Measurements from ENCODE around the gene CAMK1D. TPM values are rescaled to one million over a fixed set of nuclear protein-coding genes. Genes with fewer than 3 reads are reported as not detected.

The CAMK1D gene
- total and polyA plus RNA-seq, 2 of the 8 experiments (the other 6 are each of a cell fraction or from before 2014, with no cell fraction given) = 3.5 to 10.6 TPM

- Histone ChIP-seq H3K4ac (replicated peaks; ENCODE audit: insufficient read length, low read depth, low read length) (no peak overlapping the region), H2BK120ac (replicated peaks; ENCODE audit: low read depth, low read length) (no peak overlapping the region), H2BK20ac (ENCODE audit: low read length) (peak overlapping the region; percentile 75; the same call in 1 of the 2 replicates), H3K18ac (ENCODE audit: extremely low read depth, low read length) (peak overlapping the region; percentile 84), H3K4me2 (ENCODE audit: insufficient read depth in 1 of 2, low read depth in 2 of 2, low read length in 2 of 2) (peak overlapping the region; percentile 97 to 100), H3K4me3 (ENCODE audit: extremely low read depth in 1 of 4, insufficient read depth in 2 of 4, low read depth in 3 of 4, low read length in 4 of 4) (peak overlapping the region; percentile 56 to 96 (median 86)), H3K79me2 (ENCODE audit: control insufficient read depth in 1 of 2, insufficient read depth in 2 of 2, low read length in 2 of 2) (peaks cover 0 to 10% of the 10 kb centered on the region in 2 experiments; a peak in 2 of 4 replicates), H3K79me1 (ENCODE audit: low read depth, low read length) (no peaks in the 10 kb centered on the region), H3K23me2 (ENCODE audit: low read depth, low read length) (peaks cover 11% of the 10 kb centered on the region), H3K27ac (ENCODE audit: low read depth, low read length) (no peak overlapping the region), H2AFZ (ENCODE audit: low read length) (peak overlapping the region; percentile 77), H2BK12ac (ENCODE audit: low read depth, low read length) (peak overlapping the region; percentile 45; the same call in 1 of the 2 replicates), H4K5ac (ENCODE audit: insufficient read length, low read depth, low read length) (no peak overlapping the region), H2AK5ac (ENCODE audit: low read depth, low read length) (no peak overlapping the region), H3K9me3 (ENCODE audit: insufficient read depth in 2 of 2, low read depth in 1 of 2, low read length in 1 of 2) (no peaks in the 10 kb centered on the region), H3K36me3 (ENCODE audit: control insufficient read depth in 2 of 4, insufficient read depth in 4 of 4, low read length in 3 of 4) (no peaks in the 10 kb centered on the region), H3K23ac (ENCODE audit: insufficient read length) (no peak overlapping the region), H4K91ac (replicated peaks; ENCODE audit: insufficient read length, low read length) (peak overlapping the region; percentile 95), H3K9ac (replicated peaks in 1 of 4; ENCODE audit: extremely low read depth in 1 of 4, low read depth in 3 of 4, low read length in 3 of 4) (peak overlapping the region in 3 of 4 experiments; percentile 35 to 49 (median 48); a peak in 5 of 7 replicates), H4K8ac (ENCODE audit: extremely low read depth, insufficient read depth, low read length) (peak overlapping the region; percentile 36), H3K14ac (ENCODE audit: insufficient read length) (peak overlapping the region; percentile 52), H3K27me3 (replicated peaks in 1 of 4; ENCODE audit: control insufficient read depth in 3 of 4, extremely low read depth in 1 of 4, insufficient read depth in 3 of 4, low read length in 3 of 4) (peaks cover 0 to 27% (median 24%) of the 10 kb centered on the region in 4 experiments; a peak in 6 of 7 replicates), H3K56ac (replicated peaks; ENCODE audit: insufficient read length, low read depth, low read length) (no peak overlapping the region), H4K20me1 (replicated peaks in 1 of 2; ENCODE audit: control insufficient read depth in 1 of 2, insufficient read depth in 2 of 2, low read length in 2 of 2) (peaks cover 0 to 3% of the 10 kb centered on the region in 2 experiments), H3K4me1 (replicated peaks in 1 of 4; ENCODE audit: control insufficient read depth in 3 of 4, insufficient read depth in 4 of 4, low read length in 3 of 4) (peaks cover 8 to 24% (median 11%) of the 10 kb centered on the region in 4 experiments), H2BK15ac (ENCODE audit: low read length) (peak overlapping the region; percentile 89; the same call in 1 of the 2 replicates), H2BK5ac (ENCODE audit: low read depth, low read length) (peak overlapping the region; percentile 11; the same call in 1 of the 2 replicates)
- FAIRE-seq = no peak
- no peak for DNase-seq (ENCODE audit: low read depth in 1 of 2, low spot score in 2 of 2)
- ChIA-PET POLR2A (ENCODE audit: partially characterized antibody) (interaction anchor here (0.7 to 1.0 kb wide), 3 partner anchors 10 to 136 kb away, joined by 3 read pairs; no protein-coding TSS in a partner anchor), CTCF (ENCODE audit: partially characterized antibody) (interaction anchor here (0.5 to 1.8 kb wide), 7 partner anchors 10 to 367 kb away, joined by 3 to 5 read pairs (median 3); no protein-coding TSS in a partner anchor)
- 2% methylated on average over 46 of the region's 47 CpGs; no CpG with 5 or more reads in 1 of the 2 experiments for WGBS, 2 experiments (ENCODE audit: extremely low coverage in 1 of 2, insufficient coverage in 1 of 2, insufficient read length in 1 of 2, insufficient replicate concordance in 2 of 2, low coverage in 1 of 2, low lambda C conversion rate in 2 of 2, missing lambda C conversion rate in 1 of 2)
- TF ChIP-seq SIN3A (conservative IDR thresholded peaks at IDR 0.05 in 1 of 2, IDR thresholded peaks at IDR 0.05 in 1 of 2; ENCODE audit: low read depth in 1 of 2, low read length in 2 of 2) = peak in 1 of 2 experiments; percentile 46; a peak in 1 of 4 replicates
- TF ChIP-seq GABPA (IDR thresholded peaks at IDR 0.05; ENCODE audit: borderline replicate concordance, insufficient read depth, low read length) = no peak
- peak; percentile 35; the same call in 1 of the 2 replicates for TF ChIP-seq BACH1 (IDR thresholded peaks at IDR 0.05; ENCODE audit: low read length)
- no peak for TF ChIP-seq KDM5A (IDR thresholded peaks at IDR 0.05; ENCODE audit: low read length)
- no peak for TF ChIP-seq TEAD4 (IDR thresholded peaks at IDR 0.05; ENCODE audit: low read depth, low read length)
- peak; percentile 51; the same call in 1 of the 2 replicates for TF ChIP-seq SUZ12 (IDR thresholded peaks at IDR 0.05; ENCODE audit: low read length)
- TF ChIP-seq NRF1 (IDR thresholded peaks at IDR 0.05; ENCODE audit: low read depth, low read length) = no peak
- peak; percentile 18 for TF ChIP-seq EZH2 (IDR thresholded peaks at IDR 0.05; ENCODE audit: low read depth, low read length, severe bottlenecking)
- peak; percentile 42 for TF ChIP-seq SAP30 (IDR thresholded peaks at IDR 0.05; ENCODE audit: insufficient read depth, insufficient replicate concordance, low read length)
- peak; percentile 89 for TF ChIP-seq MAX (IDR thresholded peaks at IDR 0.05)
- TF ChIP-seq TBP (IDR thresholded peaks at IDR 0.05; ENCODE audit: low read depth, low read length) = no peak
These were observed 973 bp downstream of the CAMK1D start for GRCh38 chr10:12350167-12350872.

Data from H1 (cell line).